ENCODE data around the gene RACK1. TPM values are rescaled to one million over a fixed set of nuclear protein-coding genes. Genes with fewer than 3 reads are reported as not detected.
A peak's percentile ranks its signal among the peaks of the same experiment; 100 is the strongest.

RACK1 gene
- total and polyA plus RNA-seq, 2 of the 4 experiments (the other 2 are of a cell fraction): 4,263 to 9,350 TPM

GRCh38 chr5:181187500-181188213, 56.0 kb downstream of the RACK1 start:
- Histone ChIP-seq H3K9me3 (ENCODE audit: control insufficient read depth, insufficient read depth, low read length) (no peaks in the 10 kb centered on the region), H3K9ac (ENCODE audit: low read depth, low read length) (no peak overlapping the region), H2BK15ac (ENCODE audit: low read depth, low read length) (no peak overlapping the region), H4K5ac (ENCODE audit: low read depth, low read length) (no peak overlapping the region), H3K56ac (ENCODE audit: extremely low read depth, insufficient read depth, low read length) (no peak overlapping the region), H3K27me3 (ENCODE audit: control insufficient read depth, insufficient read depth, low read length) (no peaks in the 10 kb centered on the region), H2AFZ (replicated peaks; ENCODE audit: low read length, poor library complexity) (peak overlapping the region; percentile 91), H3K4me2 (ENCODE audit: low read depth, low read length) (peak overlapping the region; percentile 71), H3K27ac (ENCODE audit: insufficient read depth, low read length) (no peak overlapping the region), H3K79me1 (ENCODE audit: low read depth in 1 of 2, low read length in 2 of 2) (peaks cover 7 to 8% of the 10 kb centered on the region in 2 experiments; a peak in 3 of 4 replicates), H3K4me3 (ENCODE audit: insufficient read depth, low read depth, low read length) (peak overlapping the region; percentile 41), H3K9me1 (ENCODE audit: insufficient read depth, low read length) (peaks cover 2% of the 10 kb centered on the region; the same call in 1 of the 2 replicates), H3K23ac (ENCODE audit: low read depth, low read length) (no peak overlapping the region; the same call in 1 of the 2 replicates), H4K20me1 (ENCODE audit: insufficient read depth, low read length) (peaks cover 12% of the 10 kb centered on the region), H2AK5ac (ENCODE audit: low read depth, low read length) (no peak overlapping the region), H3K14ac (replicated peaks; ENCODE audit: low read depth, low read length) (no peak overlapping the region), H3K18ac (ENCODE audit: low read depth, low read length) (no peak overlapping the region), H3K36me3 (ENCODE audit: control insufficient read depth, insufficient read depth, low read length) (no peaks in the 10 kb centered on the region), H3K4me1 (ENCODE audit: control insufficient read depth, insufficient read depth, low read length) (peaks cover 4% of the 10 kb centered on the region), H2BK20ac (ENCODE audit: low read depth, low read length) (no peak overlapping the region), H2BK120ac (ENCODE audit: low read depth, low read length) (no peak overlapping the region), H4K91ac (ENCODE audit: insufficient read depth, low read depth, low read length) (no peak overlapping the region; the same call in 1 of the 2 replicates), H3K4ac (ENCODE audit: low read depth, low read length) (peak overlapping the region; percentile 66; the same call in 1 of the 2 replicates), H2BK5ac (ENCODE audit: low read depth, low read length, poor library complexity, severe bottlenecking) (peak overlapping the region; percentile 59), H4K8ac (ENCODE audit: low read depth in 2 of 2, low read length in 2 of 2) (0 out of 4 replicates have a peak overlapping the region, but pooled peaks of 1 of the 2 experiments have one; percentile 37), H2AK9ac (replicated peaks; ENCODE audit: low read depth, low read length, poor library complexity) (peak overlapping the region; percentile 37)
- dilution Hi-C loops (cut with HindIII; ENCODE audit: low sequenced_read_pairs, unreplicated experiment) (no loop called here), in situ Hi-C loops (cut with MboI; ENCODE audit: low sequenced_read_pairs) (loop anchor here (5.0 to 10.0 kb wide), 2 partner anchors 70 to 383 kb away; partner anchors contain the start of gene MGAT1), intact Hi-C loops (cut with micrococcal nuclease) (loop anchor here (1.0 to 5.0 kb wide), 2 partner anchors 20 to 75 kb away; partner anchors contain the start of gene TRIM52)
- BruUV-seq (replicated peaks): no TSS peak
- ChIA-PET CTCF (interaction anchor here (0.9 kb wide), 1 partner anchor 14 kb away, joined by 3 read pairs; no protein-coding TSS in a partner anchor), POLR2A (ENCODE audit: unreplicated experiment) (no interaction called here)
- DNase-seq (peak; percentile 80), ATAC-seq (ENCODE audit: low read depth) (peak; percentile 16)
- 3% methylated on average over 15 of the region's 37 CpGs; no CpG with 5 or more reads in 1 of the 2 experiments for WGBS, 2 experiments (ENCODE audit: extremely low coverage in 2 of 2, insufficient read length in 1 of 2)
- TF ChIP-seq BHLHE40 (IDR thresholded peaks at IDR 0.05; ENCODE audit: low read depth, low read length) (peak; percentile 56; the same call in 1 of the 2 replicates), SMC3 (IDR thresholded peaks at IDR 0.05; ENCODE audit: low read depth, low read length) (no peak), MXI1 (IDR thresholded peaks at IDR 0.05; ENCODE audit: borderline replicate concordance, low read depth, low read length) (no peak), POLR2A (IDR thresholded peaks at IDR 0.05; ENCODE audit: low read depth, low read length) (no peak), RAD21 (IDR thresholded peaks at IDR 0.05; ENCODE audit: low read length) (no peak; the same call in 1 of the 2 replicates), USF2 (IDR thresholded peaks at IDR 0.05; ENCODE audit: low read depth, low read length) (peak; percentile 3; the same call in 1 of the 2 replicates), ELK1 (IDR thresholded peaks at IDR 0.05; ENCODE audit: borderline replicate concordance, low read depth, low read length) (no peak), FOS (IDR thresholded peaks at IDR 0.05; ENCODE audit: low read depth, low read length) (peak; percentile 87), CTCF (conservative IDR thresholded peaks at IDR 0.05; ENCODE audit: low read depth, low read length) (peak; percentile 24; the same call in 1 of the 2 replicates), MAZ (IDR thresholded peaks at IDR 0.05; ENCODE audit: borderline replicate concordance, low read depth, low read length) (peak; percentile 68), CEBPB (IDR thresholded peaks at IDR 0.05; ENCODE audit: low read depth, low read length) (no peak), CHD1 (IDR thresholded peaks at IDR 0.05; ENCODE audit: low read depth, low read length) (no peak), MAFK (IDR thresholded peaks at IDR 0.05; ENCODE audit: low read depth, low read length) (no peak), RFX5 (IDR thresholded peaks at IDR 0.05; ENCODE audit: low read depth, low read length) (no peak)
